Stimulated activated CD4-positive, alpha-beta T cell treated with anti-CD3 and anti-CD28 coated beads, Interleukin-15, amount 100 ng/mL, for 1 hour (primary cell): ENCODE data around the gene GALNT18.

Experiments
- DNase-seq, 2 donors: peaks; one replicate each; pipeline ENCODE4 v3.0.0-alpha.2; 2020; ENCODE audit warnings: low read depth in 1 of 2, low spot score in 1 of 2

GALNT18 gene

DNA sequence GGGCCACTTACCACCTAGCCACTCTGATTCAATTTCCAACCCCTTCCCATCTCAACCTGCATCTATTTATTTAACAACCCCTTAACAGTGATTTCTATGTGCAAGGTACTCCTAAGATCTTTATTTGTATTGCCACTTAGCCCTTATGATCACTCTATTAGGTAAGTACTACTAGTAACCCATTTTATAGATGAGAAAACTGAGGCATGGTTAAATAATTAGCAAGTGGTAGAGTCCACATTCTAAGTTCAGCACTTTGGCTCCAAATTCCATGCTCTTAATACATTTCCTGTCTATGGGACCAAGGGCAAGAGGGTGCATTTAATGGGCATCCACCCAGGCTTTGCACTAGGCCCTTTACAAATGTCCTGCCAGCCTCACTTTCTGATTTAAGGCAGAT lies 230.6 kb downstream of the GALNT18 start:
- DNase-seq, result no peak

DNA sequence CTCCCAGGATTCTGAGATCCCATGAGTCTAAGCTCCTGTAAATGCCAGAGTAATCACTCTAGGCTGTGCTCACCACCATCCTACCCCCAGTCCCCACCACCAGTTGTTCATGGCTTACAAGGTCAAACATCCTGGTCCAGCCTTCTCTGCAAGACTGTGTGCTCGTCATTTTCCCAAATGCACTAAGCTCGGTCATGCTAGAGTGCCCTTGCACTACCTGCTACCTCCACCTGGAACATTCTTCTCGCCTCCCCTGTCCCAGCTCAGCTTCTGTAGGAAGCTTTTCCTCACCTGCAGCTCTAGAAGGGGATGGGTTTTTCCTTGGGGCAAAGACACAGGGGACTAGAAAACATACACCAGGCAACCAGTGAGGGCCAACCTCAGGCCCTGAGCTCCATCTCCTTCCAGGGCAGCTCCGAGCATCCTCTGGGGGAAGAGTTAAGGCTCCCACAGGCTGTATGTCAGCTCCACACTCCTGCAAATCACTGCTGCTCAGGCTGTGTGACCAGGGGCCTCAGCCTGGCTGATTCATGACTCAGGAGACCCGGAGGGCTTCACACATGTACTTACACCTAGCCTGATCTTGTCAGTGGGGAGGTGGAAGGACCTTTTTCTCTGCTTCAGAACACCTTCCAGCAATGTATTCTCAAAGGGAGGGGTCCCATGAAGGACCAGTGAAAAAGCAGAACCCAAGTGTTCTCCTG lies 231.6 kb downstream of the GALNT18 start:
- DNase-seq, result no peak

DNA sequence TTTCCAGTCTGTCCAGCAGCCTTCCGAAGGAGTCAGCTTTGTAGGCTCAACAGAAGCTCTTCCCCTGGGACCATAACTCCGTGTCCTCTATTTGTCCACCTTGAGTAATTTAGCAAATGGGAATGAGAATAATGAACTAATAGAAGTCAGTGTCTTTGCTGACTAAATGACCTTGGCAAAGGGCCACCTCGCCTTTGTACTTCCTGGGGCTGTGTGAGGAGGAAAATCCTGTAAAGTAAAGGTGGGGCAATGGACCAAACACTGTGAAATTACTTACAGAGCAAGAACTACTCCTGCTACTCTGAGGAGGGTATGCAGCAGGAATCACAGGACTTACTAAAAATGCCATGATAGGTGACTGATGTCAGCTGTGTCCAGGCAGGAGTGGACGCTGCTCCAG lies 232.6 kb downstream of the GALNT18 start:
- DNase-seq, result no peak

DNA sequence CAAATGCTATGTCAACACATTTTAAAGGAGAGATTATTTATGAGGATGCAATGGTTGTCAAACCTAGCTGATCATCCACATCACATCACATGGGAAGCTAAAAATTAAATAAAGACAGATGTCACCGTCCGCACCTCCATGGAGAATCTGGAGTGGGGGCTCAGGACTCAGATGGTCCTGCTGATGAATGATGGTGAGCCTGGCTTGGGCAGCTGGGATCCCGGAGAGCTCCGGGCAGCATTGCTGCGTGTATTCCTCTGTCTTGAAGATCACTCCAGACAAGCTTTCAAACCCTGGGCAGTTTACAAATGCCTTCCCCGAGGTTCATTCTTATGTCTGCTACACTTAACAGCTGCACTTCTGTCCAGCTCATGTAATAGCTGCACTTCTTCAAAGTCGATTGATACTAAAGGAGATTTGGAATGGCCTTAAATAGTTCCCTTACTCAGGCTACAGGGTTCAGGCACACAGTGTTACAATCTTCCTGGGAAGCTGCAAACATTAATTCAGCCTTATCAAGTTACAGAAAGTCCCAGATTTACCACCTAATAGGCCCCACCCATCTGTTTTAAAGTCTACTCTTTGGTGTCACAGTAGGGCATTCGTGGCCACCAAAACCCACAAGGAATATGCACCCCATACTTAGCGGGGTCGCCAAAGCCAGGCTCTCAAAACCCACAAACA lies 234.0 kb downstream of the GALNT18 start:
- DNase-seq, result no peak

DNA sequence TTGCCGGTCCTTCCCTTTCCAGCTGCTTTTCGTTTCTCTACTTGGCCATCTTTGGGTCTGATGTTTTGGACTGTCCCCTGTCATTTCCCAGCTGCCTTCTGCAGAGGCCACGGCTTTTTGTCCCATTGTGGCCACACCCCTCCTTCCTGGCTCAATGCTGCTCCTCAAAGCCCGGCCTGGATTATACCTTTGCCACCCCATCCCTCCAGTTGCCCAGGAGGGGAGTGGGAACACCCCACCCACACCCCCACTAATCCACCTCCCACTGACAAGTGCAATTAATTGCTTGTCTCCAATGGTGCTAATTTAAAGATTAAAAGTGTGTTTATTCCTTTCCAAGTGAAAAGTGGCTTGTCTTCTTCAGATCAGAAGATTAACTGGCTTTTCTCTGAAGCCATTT lies 234.6 kb downstream of the GALNT18 start:
- no peak for DNase-seq

DNA sequence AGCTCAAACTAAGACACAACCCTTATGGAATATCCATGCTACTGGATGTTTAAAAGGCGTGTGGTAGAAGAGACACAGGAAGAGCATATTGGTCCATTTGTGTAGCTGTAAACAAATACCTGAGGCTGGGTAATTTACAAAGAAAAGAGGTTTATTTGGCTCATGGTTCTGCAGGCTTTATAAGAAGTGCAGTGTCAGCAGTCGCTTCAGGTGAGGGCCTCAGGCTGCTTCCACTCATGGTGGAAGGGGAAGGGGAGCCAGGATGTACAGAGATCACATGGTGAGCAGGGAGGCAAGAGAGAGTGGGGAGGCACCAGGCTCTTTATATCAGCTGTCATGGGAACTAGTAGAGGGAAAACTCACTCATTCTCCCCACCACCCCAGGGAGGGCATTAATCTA lies 237.0 kb downstream of the GALNT18 start:
- no peak for DNase-seq

DNA sequence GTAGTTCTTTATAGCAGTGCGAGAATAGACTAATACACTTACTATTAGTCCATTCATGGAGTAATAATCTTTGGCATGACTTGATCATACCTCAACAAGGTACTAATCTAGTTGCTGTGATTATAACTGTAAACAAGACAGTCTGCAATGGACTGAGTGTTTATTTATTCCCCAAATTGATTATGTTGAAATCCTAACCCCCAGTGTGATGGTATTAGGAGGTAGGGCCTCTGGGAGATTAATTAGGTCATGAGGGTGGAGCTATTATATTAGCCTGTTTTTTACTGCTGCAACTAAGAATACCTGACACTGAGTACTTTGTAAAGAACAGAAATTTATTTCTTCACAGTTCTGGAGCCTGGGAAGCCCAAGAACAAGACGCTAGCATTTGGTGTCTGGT lies 237.8 kb downstream of the GALNT18 start:
- no peak for DNase-seq

DNA sequence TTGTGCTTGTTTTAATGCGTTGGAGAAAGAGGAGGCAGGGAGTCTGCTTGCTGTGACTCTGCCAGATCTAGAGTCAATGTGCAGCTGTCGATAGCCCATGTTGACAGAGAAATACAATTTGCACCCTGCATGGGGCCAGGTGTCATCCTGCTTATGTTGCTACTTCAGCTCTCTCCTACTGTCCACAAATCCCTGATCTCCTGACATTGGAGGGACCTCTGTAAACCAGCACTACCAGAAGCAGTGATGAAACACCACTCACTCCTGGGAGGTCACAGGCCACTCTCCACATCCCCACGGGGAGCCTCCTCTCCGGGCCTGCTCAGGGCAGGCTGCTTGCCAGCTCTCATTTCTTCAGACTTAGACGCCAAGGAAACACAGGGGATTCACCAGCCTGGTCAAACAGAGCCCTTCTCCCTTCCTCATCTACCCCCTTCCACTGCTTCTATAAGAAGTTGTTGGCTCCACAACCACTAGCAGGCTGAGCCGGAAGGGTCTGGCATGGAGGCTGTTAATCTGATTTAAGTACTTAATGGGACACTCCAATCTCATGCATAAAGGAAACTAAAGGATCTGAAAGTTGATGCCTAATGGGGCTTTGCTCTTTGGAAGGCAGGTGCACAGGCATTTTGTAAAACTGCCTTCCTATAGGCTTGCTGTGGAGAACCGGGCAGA lies 238.8 kb downstream of the GALNT18 start:
- DNase-seq, result no peak

DNA sequence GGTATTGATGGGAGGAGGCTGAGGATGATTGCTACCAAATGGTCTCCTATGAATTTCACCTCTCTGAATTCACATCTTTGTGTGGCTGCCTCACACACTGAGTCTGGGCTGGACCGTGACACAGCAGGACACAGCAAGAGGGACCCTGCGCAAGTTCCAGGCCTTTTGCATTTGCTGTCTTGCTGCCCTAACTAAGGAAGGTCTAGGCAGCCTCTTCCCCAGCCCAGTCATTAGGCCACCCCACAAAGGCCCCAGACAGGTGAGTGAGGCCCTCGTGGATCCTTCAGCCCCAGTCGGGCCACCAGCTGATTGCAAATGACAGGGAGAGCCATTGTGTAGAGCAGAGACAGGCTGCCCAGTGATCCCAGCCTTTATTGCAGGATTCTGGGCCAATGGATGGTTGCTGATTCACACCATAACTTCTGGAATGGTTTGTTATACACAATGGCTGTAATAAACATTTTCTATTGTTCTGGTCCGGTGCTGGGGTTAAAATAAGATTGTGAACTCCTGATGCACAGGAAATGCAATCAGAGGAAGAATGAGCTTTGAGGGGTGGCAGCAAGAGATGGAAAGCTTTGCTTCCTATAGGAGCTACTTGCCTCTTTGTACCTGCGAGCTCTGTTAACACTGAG lies 240.2 kb downstream of the GALNT18 start:
- DNase-seq, result no peak

DNA sequence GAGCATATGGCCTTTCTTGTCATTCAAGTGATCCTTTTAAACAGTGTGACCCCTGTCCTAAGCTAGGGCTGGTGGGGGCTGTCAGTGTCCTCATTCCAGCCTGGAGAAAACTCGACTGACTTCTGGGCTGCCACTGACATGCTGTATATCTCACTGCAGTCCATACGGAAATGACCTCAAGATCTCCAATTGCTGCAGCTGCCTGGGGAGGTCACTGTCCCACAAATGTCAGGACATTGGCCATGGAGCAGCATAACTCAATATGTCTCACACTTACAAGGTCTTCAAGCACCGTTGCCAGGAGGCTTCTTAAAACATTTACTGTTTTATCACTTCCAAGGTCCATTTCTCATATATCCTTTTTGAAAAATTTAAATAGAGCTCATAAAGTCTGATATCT lies 240.9 kb downstream of the GALNT18 start:
- no peak for DNase-seq

DNA sequence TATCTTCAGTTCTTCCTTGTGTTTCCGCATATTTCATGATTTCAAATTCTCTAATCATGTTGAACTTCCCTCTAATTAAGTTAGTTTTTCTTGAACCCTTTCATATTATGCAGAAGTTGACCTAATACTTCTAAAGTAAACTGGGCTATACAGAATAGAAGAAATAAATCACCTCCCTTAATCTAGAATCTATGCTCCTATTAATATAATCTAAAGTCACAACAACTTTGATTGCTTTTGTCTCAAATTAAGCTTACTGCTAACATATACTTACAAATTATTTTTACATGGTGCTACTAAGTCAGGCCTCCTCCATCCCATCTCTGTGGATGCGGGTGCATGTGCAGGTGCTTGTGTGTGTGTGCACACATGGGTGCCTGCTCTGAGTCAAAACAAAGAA lies 241.5 kb downstream of the GALNT18 start:
- no peak for DNase-seq

DNA sequence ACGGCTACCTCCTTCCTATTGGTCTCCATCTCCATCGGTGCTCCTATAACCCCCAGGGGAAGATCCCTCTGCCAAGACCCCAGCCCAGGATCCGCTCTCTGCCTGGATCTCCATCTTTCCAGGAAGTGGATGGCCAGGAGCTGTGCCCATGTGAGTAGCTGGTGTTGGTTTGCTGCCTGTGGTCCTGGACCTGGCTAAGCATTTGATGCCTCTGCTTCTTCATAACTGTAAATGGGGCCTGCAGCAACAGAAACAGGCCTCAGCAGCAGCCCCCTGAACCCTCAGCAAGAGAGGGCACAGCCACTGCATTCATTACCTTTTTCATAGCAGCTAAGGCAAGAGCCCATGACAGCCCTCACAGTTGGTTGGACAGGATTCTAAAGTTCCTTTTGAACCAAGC lies 242.1 kb downstream of the GALNT18 start:
- no peak for DNase-seq

DNA sequence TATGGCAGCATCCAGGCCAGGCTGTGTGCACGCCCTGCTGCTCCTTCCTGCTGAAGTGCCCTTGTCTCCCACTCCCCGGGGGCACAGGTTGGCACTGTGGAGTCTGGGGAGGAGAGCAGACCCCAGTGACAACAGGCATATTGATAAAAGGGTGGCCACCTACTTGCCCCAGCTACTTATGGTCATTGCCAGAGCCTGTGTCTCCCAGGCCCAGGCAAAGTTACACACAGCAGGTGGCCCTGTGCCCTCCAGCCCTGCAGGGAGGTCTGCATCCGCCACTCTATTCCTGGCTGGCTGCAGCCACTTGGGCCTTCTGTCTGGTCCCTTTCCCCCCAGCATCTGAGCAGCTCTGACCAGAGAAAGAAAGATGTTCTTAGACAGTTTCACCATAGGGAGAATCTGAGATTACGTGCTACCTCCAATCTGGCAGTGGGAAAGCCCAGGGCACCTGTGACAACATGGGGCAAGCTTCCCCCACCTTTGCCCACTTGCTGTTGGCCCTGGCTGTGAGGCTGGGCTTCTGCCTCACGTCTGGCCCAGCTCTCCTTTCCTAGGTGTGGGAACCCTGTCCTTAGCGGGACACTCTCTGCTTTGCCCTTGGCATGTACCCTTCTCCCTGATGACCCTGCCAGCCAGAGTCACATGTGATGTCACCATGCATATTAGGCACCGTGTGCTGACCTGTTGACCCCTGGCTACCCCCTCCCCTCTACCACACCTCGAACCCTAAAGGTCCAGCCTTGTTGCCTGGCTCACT lies 243.4 kb downstream of the GALNT18 start:
- no peak for DNase-seq

DNA sequence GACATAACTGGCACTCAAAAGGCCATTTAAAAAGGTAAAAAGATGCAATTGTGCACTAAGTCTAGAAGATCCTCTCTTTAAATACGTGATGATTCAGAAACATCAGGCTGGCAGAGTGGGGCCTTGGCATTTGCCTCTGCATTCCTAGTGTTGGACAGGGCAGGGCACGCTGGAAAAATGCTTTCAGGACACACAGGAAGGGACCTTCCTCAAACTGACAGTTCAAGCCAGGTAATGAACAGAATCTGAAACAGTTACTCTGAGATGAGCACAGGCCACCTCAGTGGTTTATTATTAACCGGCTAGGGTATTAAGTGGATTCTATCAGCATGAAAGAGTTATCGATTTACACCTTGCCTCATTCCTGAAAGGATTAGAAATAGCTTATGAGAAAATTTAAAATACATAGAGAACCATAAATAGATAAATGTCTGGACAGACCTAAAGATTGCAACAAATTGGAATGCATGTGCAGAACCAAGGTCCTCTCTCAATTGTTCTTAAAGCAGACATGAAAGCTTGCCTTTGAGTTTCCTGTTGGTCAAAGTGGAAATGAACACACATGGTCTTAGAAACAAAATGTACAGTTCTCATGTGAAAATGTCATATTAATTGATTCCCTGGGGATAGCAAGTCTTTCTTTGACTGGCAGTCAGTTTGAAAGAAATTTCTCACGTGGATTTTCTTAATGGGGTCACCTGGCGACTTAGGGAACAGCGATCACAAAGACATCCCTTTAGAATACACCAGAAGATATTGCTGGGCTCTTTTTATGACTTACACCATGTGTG lies 247.3 kb downstream of the GALNT18 start:
- DNase-seq, result no peak

DNA sequence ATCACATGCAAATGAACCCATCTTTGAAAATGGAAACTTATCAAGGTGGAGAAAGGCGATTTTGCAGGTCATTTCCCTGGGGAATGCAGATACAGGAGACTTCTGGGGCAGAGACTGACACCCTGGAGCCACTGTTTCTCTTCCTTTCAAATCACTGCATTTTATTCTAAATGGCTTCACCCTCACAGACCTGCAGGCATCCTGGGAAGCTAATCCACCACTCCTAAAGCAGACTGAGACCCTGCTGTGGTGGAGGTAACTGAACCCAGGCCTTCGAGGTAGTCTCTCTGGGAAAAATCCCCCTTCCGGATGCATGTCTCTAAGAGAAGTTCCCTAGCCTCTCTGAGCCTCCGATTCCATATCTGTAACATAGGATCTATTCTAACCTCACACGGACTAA lies 247.9 kb downstream of the GALNT18 start:
- no peak for DNase-seq

DNA sequence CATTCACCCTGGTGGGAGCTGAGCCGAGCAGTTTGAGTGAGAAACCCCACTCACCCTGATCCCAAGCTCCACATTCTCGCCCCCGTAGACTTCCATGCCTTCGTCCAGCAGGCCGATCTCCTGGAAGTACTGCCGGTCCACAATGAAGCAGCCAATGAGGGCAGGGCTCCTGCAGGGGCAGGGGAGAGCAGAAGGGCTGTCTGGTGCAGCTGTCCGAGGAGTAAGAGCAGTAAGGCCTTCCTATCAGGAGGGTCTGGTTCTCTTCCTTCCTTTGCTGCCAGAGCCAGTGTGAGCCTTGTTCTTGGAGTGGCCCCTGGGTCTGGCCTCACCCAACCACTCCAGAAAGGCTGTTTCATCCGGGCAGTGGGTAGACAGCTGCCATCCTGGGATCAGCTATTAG lies 249.3 kb downstream of the GALNT18 start:
- no peak for DNase-seq

DNA sequence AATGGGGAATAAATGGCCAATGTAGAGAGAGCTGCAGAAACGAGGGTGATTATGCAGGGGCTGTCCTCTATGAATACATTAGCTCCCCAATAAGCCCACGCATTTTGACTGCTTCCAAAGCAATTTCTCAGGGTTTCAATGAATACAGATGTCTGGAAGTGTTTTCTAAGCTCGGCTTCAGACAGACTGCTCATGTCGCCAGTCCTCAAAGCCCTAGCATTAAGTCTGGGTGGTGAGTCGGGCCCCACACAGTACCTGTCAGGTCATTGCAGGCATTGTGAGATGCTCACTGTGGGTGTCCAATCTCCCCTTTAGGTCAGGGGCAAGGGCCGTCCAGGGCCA lies 250.9 kb downstream of the GALNT18 start:
- DNase-seq, result no peak

DNA sequence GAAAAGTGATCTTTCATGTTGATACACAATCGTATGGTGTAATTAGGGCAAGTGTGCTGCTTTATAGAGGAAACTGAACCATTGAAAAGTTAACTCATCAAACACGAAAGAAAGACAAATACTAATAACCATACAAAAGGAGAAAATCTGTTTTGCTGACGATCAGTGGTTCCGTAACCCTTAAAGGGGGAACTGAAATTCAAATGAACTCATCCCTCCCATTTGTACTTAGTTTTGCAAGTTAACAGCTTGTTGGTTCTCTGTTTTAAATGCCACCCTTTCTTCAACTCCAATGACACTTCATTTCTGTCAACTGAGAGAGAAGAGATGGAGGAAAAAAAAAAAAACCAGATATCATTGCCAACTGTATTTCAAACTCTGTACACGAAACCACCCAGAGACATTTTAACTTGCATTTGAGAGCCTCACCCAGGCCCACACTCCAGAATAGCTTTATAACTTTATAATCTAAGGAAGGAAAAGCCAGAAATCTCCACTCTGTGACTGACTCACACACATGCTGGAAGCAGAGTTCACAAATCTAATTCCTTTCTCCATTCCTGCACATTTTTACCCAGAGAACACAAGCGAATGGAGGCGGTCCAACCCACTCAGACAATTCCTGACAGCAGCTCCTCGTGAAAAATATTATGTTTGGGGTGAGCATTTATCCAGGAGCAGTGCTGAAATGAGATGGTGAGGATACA lies 251.4 kb downstream of the GALNT18 start:
- no peak for DNase-seq

DNA sequence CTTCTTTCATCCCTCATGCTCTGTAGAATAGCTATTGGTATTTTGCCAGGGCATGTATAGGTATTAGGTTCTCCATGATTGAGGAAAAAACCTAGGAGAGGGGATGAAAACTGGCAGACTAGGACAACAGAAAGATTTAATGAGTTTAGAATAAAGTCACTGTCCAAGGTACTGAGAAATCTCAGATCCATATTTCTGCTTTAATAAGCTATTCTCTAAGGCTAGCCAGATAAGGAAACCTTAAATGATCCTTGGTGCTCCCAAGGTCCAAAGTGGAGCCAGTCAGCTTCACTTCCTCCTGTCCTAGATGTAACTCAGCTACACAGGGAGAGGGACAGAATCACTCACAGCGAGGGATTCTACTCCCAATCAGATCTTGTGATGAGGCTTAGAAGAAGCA lies 255.0 kb downstream of the GALNT18 start:
- no peak for DNase-seq

DNA sequence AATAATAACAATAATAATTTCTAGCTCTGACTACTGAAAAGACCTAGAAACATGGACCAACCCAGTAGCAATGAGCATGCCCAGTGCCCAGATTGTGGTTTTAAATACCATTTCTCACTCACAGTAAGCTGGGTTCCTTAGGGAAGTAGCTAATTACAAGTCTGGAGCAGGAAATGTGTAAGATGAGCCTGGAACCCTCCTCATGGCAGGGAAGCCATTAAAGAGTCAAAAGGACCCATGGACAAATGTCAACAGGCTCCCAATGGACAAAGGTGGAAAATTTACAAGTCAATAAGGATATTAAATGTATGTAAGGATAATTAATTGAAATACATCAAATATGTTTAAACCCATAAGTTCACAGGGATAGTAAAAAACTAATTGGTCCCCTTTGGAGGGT lies 258.1 kb downstream of the GALNT18 start:
- no peak for DNase-seq
